HEK293 (cell line): Measurements from ENCODE around the gene ZNRF1.

Source experiments
- CTCF ChIA-PET: fragments of 350-600 bp; formaldehyde crosslinking; extraction: SDS; loops from one replicate; lab custom pipeline; 2021; ENCODE audit warnings: antibody characterized with exemption; lab: Yijun Ruan, JAX
- POLR2A ChIA-PET: fragments of 300-600 bp; formaldehyde crosslinking; extraction: SDS; loops from one replicate; lab custom pipeline; 2020; ENCODE audit warnings: antibody characterized with exemption, inconsistent platforms; lab: Yijun Ruan, JAX
- H3K27ac ChIP-seq: fragments of 200-500 bp; sonication (Bioruptor generic); 2 replicates; pipeline ENCODE4 v1.5.1; 2014; ENCODE audit warnings: low read depth, low read length, control low read depth, inconsistent platforms; ENCODE audit errors: extremely low read depth
- H3K36me3 ChIP-seq, 2 experiments: fragments of 200-500 bp in 1 of 2; sonication (Bioruptor generic) in 1 of 2; 1 replicate in 1 of 2; 2 replicates in 1 of 2; pipeline ENCODE4 v1.5.1; 2014 to 2017; ENCODE audit warnings: inconsistent platforms in 2 of 2, low read length in 2 of 2; ENCODE audit not compliant: control insufficient read depth in 2 of 2, insufficient read depth in 1 of 2
- H3K4me1 ChIP-seq: fragments of 200-500 bp; sonication (Bioruptor generic); 2 replicates; pipeline ENCODE4 v1.5.1; 2014; ENCODE audit warnings: mild to moderate bottlenecking, low read length, inconsistent platforms; ENCODE audit not compliant: control insufficient read depth, insufficient read depth
- H3K4me3 ChIP-seq: 2 replicates; pipeline ENCODE4 v1.5.1; 2011; ENCODE audit warnings: low read depth, mild to moderate bottlenecking, control low read depth, low read length, moderate library complexity
- H3K9me3 ChIP-seq: fragments of 200-500 bp; sonication (Bioruptor generic); 2 replicates; pipeline ENCODE4 v1.5.1; 2014; ENCODE audit warnings: low read depth, low read length, inconsistent platforms; ENCODE audit not compliant: control insufficient read depth, insufficient read depth
- BCL11A ChIP-seq: fragments of 450-650 bp; formaldehyde crosslinking; IDR thresholded peaks from 2 replicates; pipeline ENCODE4 v1.5.1; 2016; ENCODE audit warnings: low read depth, missing biosample characterization, missing genetic modification characterization
- HOXA7 ChIP-seq: sonication (generic); formaldehyde crosslinking; IDR thresholded peaks from 2 replicates; pipeline ENCODE4 v1.8.1; 2022; ENCODE audit warnings: missing genetic modification reagents, borderline replicate concordance
- MZF1 ChIP-seq: fragments of 450-650 bp; formaldehyde crosslinking; IDR thresholded peaks from 2 replicates; pipeline ENCODE4 v1.5.1; 2017; ENCODE audit warnings: missing biosample characterization, missing genetic modification characterization, borderline replicate concordance
- SALL2 ChIP-seq: fragments of 450-650 bp; formaldehyde crosslinking; IDR thresholded peaks from 2 replicates; pipeline ENCODE4 v1.5.0; 2017; ENCODE audit warnings: missing biosample characterization, mild to moderate bottlenecking, missing genetic modification characterization, borderline replicate concordance
- SETDB1 ChIP-seq: IDR thresholded peaks from one replicate; pipeline ENCODE4 v1.6.1; 2017; ENCODE audit warnings: mild to moderate bottlenecking, low read length, moderate library complexity, mixed read lengths; ENCODE audit not compliant: insufficient read length
- SP2 ChIP-seq: fragments of 450-650 bp; formaldehyde crosslinking; IDR thresholded peaks from 2 replicates; pipeline ENCODE4 v1.5.1; 2016; ENCODE audit warnings: missing biosample characterization, missing genetic modification characterization
- SP7 ChIP-seq: fragments of 450-650 bp; formaldehyde crosslinking; IDR thresholded peaks from 2 replicates; pipeline ENCODE4 v1.5.1; 2016; ENCODE audit warnings: missing biosample characterization, missing genetic modification characterization
- WT1 ChIP-seq: fragments of 450-650 bp; formaldehyde crosslinking; IDR thresholded peaks from 2 replicates; pipeline ENCODE4 v1.5.1; 2016; ENCODE audit warnings: missing biosample characterization, missing genetic modification characterization
- ZBTB21 ChIP-seq: fragments of 450-650 bp; formaldehyde crosslinking; IDR thresholded peaks from 2 replicates; pipeline ENCODE4 v1.5.1; 2017; ENCODE audit warnings: missing biosample characterization, missing genetic modification characterization
- ZBTB8A ChIP-seq: fragments of 450-650 bp; formaldehyde crosslinking; IDR thresholded peaks from 2 replicates; pipeline ENCODE4 v1.5.1; 2016; ENCODE audit warnings: missing biosample characterization, missing genetic modification characterization
- ZFHX2 ChIP-seq: fragments of 450-650 bp; formaldehyde crosslinking; conservative IDR thresholded peaks from 2 replicates; pipeline ENCODE4 v1.5.1; 2016; ENCODE audit warnings: missing biosample characterization, missing genetic modification characterization
- ZFP41 ChIP-seq: fragments of 450-650 bp; formaldehyde crosslinking; IDR thresholded peaks from 2 replicates; pipeline ENCODE4 v1.5.1; 2016; ENCODE audit warnings: missing biosample characterization, missing genetic modification characterization, borderline replicate concordance
- ZFP69B ChIP-seq: fragments of 450-650 bp; formaldehyde crosslinking; IDR thresholded peaks from 2 replicates; pipeline ENCODE4 v1.5.1; 2016; ENCODE audit warnings: missing biosample characterization, missing genetic modification characterization
- ZNF114 ChIP-seq: fragments of 450-650 bp; formaldehyde crosslinking; IDR thresholded peaks from 2 replicates; pipeline ENCODE4 v1.5.0; 2017; ENCODE audit warnings: missing biosample characterization, missing genetic modification characterization
- ZNF155 ChIP-seq: fragments of 450-650 bp; formaldehyde crosslinking; IDR thresholded peaks from 2 replicates; pipeline ENCODE4 v1.5.1; 2016; ENCODE audit warnings: missing biosample characterization, missing genetic modification characterization
- ZNF239 ChIP-seq: fragments of 450-650 bp; formaldehyde crosslinking; IDR thresholded peaks from 2 replicates; pipeline ENCODE4 v1.5.1; 2016; ENCODE audit warnings: missing biosample characterization, missing genetic modification characterization
- ZNF394 ChIP-seq: fragments of 450-650 bp; formaldehyde crosslinking; IDR thresholded peaks from 2 replicates; pipeline ENCODE4 v1.5.1; 2016; ENCODE audit warnings: missing biosample characterization, missing genetic modification characterization, mild to moderate bottlenecking, moderate library complexity, borderline replicate concordance
- ZNF416 ChIP-seq: fragments of 450-650 bp; formaldehyde crosslinking; IDR thresholded peaks from 2 replicates; pipeline ENCODE4 v1.5.1; 2016; ENCODE audit warnings: missing biosample characterization, missing genetic modification characterization
- ZNF473 ChIP-seq: fragments of 450-650 bp; formaldehyde crosslinking; IDR thresholded peaks from 2 replicates; pipeline ENCODE4 v1.5.1; 2017; ENCODE audit warnings: missing biosample characterization, missing genetic modification characterization
- ZNF571 ChIP-seq: fragments of 450-650 bp; formaldehyde crosslinking; IDR thresholded peaks from 2 replicates; pipeline ENCODE4 v1.5.0; 2017; ENCODE audit warnings: missing biosample characterization, missing genetic modification characterization
- ZNF677 ChIP-seq: fragments of 450-650 bp; IDR thresholded peaks from 2 replicates; pipeline ENCODE4 v1.5.0; 2018; ENCODE audit warnings: missing biosample characterization, mild to moderate bottlenecking, missing genetic modification characterization, moderate library complexity
- TF ChIP-seq, protein P1 (sequence below): sonication (generic); formaldehyde crosslinking; IDR thresholded peaks from 2 replicates; pipeline ENCODE4 v1.8.1; 2022; ENCODE audit warnings: mild to moderate bottlenecking, moderate library complexity, missing genetic modification reagents
- TF ChIP-seq, protein P2 (sequence below): fragments of 450-650 bp; formaldehyde crosslinking; IDR thresholded peaks from 2 replicates; pipeline ENCODE4 v1.5.1; 2016; ENCODE audit warnings: missing biosample characterization, missing genetic modification characterization
- TF ChIP-seq, protein P3 (sequence below): fragments of 450-650 bp; formaldehyde crosslinking; IDR thresholded peaks from 2 replicates; pipeline ENCODE4 v1.5.1; 2017; ENCODE audit warnings: missing biosample characterization, mild to moderate bottlenecking, missing genetic modification characterization, moderate library complexity
- TF ChIP-seq, protein P4 (sequence below): fragments of 450-650 bp; formaldehyde crosslinking; IDR thresholded peaks from 2 replicates; pipeline ENCODE4; 2016; ENCODE audit warnings: missing biosample characterization, missing genetic modification characterization
- TF ChIP-seq, protein P5 (sequence below): fragments of 450-650 bp; formaldehyde crosslinking; IDR thresholded peaks from 2 replicates; pipeline ENCODE4 v1.5.1; 2016; ENCODE audit warnings: missing biosample characterization, missing genetic modification characterization
- TF ChIP-seq, protein P6 (sequence below): fragments of 450-650 bp; IDR thresholded peaks from 2 replicates; pipeline ENCODE4 v1.5.1; 2018; ENCODE audit warnings: missing biosample characterization, mild to moderate bottlenecking, missing genetic modification characterization

ZNRF1 gene

DNA sequence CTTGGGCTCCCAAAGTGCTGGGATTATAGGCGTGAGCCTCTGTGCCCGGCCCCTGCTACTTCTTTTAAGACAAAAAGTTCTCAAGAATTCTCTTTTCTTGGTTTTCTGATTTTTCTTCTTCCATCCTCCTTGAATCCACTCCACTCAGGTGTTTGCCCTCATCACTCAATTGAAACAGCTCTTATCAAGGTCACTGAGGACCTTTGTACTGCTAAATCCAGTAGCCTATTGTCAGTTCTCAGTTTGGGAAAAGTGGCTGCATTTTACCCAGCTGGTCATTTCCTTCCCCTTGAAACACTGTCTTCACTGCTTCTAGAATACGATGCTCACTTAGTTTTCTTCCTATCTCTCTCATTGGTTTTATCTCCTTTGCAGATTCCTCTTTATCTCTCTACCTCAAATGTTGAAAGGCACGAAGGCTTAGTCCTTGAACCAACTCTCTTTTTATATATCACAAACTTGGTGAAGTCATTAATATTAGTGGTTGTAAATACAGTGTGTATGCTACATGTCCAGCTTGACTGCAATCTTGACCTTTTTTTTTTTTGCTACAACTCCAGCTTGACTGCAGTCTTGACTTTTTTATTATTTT lies 29.8 kb downstream of the ZNRF1 start:
- H3K27ac ChIP-seq: no peak overlapping the region
- no peaks in the 10 kb centered on the region for H3K9me3 ChIP-seq
- ChIA-PET POLR2A (no interaction called here), CTCF (no interaction called here)
- no peak overlapping the region for H3K4me3 ChIP-seq
- no peaks in the 10 kb centered on the region; a peak in 1 of 3 replicates for H3K36me3 ChIP-seq
- no peak for TF ChIP-seq SP7 (tag by site-specific recombination)
- TF ChIP-seq, protein P1, sequence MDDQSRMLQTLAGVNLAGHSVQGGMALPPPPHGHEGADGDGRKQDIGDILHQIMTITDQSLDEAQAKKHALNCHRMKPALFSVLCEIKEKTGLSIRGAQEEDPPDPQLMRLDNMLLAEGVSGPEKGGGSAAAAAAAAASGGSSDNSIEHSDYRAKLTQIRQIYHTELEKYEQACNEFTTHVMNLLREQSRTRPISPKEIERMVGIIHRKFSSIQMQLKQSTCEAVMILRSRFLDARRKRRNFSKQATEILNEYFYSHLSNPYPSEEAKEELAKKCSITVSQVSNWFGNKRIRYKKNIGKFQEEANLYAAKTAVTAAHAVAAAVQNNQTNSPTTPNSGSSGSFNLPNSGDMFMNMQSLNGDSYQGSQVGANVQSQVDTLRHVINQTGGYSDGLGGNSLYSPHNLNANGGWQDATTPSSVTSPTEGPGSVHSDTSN (CRISPR knock-in tag): no peak
- TF ChIP-seq ZNF473 (tag by site-specific recombination): no peak
- no peak for TF ChIP-seq ZNF155 (tag by site-specific recombination)
- no peak for TF ChIP-seq ZBTB21 (tag by site-specific recombination)
- TF ChIP-seq, protein P2, sequence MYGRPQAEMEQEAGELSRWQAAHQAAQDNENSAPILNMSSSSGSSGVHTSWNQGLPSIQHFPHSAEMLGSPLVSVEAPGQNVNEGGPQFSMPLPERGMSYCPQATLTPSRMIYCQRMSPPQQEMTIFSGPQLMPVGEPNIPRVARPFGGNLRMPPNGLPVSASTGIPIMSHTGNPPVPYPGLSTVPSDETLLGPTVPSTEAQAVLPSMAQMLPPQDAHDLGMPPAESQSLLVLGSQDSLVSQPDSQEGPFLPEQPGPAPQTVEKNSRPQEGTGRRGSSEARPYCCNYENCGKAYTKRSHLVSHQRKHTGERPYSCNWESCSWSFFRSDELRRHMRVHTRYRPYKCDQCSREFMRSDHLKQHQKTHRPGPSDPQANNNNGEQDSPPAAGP (tag by site-specific recombination): no peak
- TF ChIP-seq ZFP41: no peak
- TF ChIP-seq SP2 (tag by site-specific recombination): no peak
- TF ChIP-seq ZNF571 (tag by site-specific recombination): no peak
- TF ChIP-seq BCL11A (tag by site-specific recombination): no peak
- TF ChIP-seq, protein P3, sequence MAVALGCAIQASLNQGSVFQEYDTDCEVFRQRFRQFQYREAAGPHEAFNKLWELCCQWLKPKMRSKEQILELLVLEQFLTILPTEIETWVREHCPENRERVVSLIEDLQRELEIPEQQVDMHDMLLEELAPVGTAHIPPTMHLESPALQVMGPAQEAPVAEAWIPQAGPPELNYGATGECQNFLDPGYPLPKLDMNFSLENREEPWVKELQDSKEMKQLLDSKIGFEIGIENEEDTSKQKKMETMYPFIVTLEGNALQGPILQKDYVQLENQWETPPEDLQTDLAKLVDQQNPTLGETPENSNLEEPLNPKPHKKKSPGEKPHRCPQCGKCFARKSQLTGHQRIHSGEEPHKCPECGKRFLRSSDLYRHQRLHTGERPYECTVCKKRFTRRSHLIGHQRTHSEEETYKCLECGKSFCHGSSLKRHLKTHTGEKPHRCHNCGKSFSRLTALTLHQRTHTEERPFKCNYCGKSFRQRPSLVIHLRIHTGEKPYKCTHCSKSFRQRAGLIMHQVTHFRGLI (tag by site-specific recombination): no peak
- no peak for TF ChIP-seq ZFP69B (tag by site-specific recombination)
- TF ChIP-seq, protein P4, sequence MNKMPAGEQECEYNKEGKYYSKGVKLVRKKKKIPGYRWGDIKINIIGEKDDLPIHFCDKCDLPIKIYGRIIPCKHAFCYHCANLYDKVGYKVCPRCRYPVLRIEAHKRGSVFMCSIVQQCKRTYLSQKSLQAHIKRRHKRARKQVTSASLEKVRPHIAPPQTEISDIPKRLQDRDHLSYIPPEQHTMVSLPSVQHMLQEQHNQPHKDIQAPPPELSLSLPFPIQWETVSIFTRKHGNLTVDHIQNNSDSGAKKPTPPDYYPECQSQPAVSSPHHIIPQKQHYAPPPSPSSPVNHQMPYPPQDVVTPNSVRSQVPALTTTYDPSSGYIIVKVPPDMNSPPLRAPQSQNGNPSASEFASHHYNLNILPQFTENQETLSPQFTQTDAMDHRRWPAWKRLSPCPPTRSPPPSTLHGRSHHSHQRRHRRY (tag by site-specific recombination): no peak
- no peak for TF ChIP-seq ZFHX2 (tag by site-specific recombination)
- no peak for TF ChIP-seq HOXA7
- TF ChIP-seq WT1 (tag by site-specific recombination): no peak
- TF ChIP-seq ZNF114 (tag by site-specific recombination): no peak
- 0 out of 2 replicates have a peak, but pooled peaks cover 4% of the 10 kb centered on the region for H3K4me1 ChIP-seq

DNA sequence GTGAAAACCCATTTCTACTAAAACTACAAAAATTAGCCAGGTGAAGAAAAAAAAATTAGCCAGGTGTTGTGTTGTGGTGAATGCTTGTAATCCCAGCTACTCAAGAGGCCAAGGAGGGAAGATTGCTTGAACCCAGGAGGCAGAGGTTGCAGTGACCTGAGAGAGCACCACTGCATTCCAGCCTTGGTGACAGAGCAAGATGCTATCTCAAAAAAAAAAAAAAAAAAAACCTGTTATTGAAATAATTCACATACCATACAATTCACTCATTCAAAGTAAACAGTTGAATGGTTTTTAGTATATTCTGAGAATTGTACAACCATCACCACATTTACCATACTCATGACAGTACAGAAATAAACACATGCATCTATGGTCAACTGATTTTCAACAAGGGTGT lies 31.0 kb downstream of the ZNRF1 start:
- ChIA-PET POLR2A (no interaction called here), CTCF (no interaction called here)
- H3K4me1 ChIP-seq: 0 out of 2 replicates have a peak, but pooled peaks cover 4% of the 10 kb centered on the region
- H3K4me3 ChIP-seq: no peak overlapping the region
- no peaks in the 10 kb centered on the region for H3K9me3 ChIP-seq
- H3K27ac ChIP-seq: no peak overlapping the region
- H3K36me3 ChIP-seq: no peaks in the 10 kb centered on the region; a peak in 1 of 3 replicates
- TF ChIP-seq ZNF394 (tag by site-specific recombination) (no peak), SALL2 (tag by site-specific recombination) (no peak), ZNF416 (tag by site-specific recombination) (no peak), MZF1 (tag by site-specific recombination) (no peak), ZNF239 (tag by site-specific recombination) (no peak), ZBTB8A (tag by site-specific recombination) (no peak), SETDB1 (no peak), ZNF677 (no peak)
- TF ChIP-seq, protein P5, sequence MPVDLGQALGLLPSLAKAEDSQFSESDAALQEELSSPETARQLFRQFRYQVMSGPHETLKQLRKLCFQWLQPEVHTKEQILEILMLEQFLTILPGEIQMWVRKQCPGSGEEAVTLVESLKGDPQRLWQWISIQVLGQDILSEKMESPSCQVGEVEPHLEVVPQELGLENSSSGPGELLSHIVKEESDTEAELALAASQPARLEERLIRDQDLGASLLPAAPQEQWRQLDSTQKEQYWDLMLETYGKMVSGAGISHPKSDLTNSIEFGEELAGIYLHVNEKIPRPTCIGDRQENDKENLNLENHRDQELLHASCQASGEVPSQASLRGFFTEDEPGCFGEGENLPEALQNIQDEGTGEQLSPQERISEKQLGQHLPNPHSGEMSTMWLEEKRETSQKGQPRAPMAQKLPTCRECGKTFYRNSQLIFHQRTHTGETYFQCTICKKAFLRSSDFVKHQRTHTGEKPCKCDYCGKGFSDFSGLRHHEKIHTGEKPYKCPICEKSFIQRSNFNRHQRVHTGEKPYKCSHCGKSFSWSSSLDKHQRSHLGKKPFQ (tag by site-specific recombination): no peak
- TF ChIP-seq, protein P6, sequence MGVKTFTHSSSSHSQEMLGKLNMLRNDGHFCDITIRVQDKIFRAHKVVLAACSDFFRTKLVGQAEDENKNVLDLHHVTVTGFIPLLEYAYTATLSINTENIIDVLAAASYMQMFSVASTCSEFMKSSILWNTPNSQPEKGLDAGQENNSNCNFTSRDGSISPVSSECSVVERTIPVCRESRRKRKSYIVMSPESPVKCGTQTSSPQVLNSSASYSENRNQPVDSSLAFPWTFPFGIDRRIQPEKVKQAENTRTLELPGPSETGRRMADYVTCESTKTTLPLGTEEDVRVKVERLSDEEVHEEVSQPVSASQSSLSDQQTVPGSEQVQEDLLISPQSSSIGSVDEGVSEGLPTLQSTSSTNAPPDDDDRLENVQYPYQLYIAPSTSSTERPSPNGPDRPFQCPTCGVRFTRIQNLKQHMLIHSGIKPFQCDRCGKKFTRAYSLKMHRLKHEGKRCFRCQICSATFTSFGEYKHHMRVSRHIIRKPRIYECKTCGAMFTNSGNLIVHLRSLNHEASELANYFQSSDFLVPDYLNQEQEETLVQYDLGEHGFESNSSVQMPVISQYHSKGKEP (tag by site-specific recombination): no peak
